ENCODE data around the gene RNPC3. TPM values are rescaled to one million over a fixed set of nuclear protein-coding genes. Genes with fewer than 3 reads are reported as not detected.
"Not testable (repeated sequence)": the region's sequence is repeated elsewhere in the genome, so short reads cannot be mapped to it uniquely, and the experiment has no call there.

Gene RNPC3
- polyA plus RNA-seq, 1 donor from 2014 or later, result 61.0 TPM

- Histone ChIP-seq H3K9me2 (ENCODE audit: insufficient read depth, low read length) (no peaks in the 10 kb centered on the region), H3F3A (ENCODE audit: insufficient read depth, low read length, poor library complexity, severe bottlenecking) (no peaks in the 10 kb centered on the region), H3K9me3 (ENCODE audit: low read length) (no peaks in the 10 kb centered on the region), H4K20me1 (ENCODE audit: insufficient read depth) (no peaks in the 10 kb centered on the region), H3K79me2 (replicated peaks; ENCODE audit: insufficient read depth, low read length) (no peaks in the 10 kb centered on the region), H3K4me2 (ENCODE audit: low read length) (no peak overlapping the region), H2AFZ (ENCODE audit: low read depth, low read length) (no peak overlapping the region), H3K9ac (ENCODE audit: low read length) (no peak overlapping the region), H3K27me3 (ENCODE audit: insufficient read depth, low read depth, low read length) (no peaks in the 10 kb centered on the region), H3K4me3 (ENCODE audit: low read length) (no peak overlapping the region), H3K27ac (ENCODE audit: low read length) (no peak overlapping the region), H3K36me3 (ENCODE audit: insufficient read depth, low read length) (peaks cover 19% of the 10 kb centered on the region)
- TF ChIP-seq MXI1 (conservative IDR thresholded peaks at IDR 0.05; ENCODE audit: poor library complexity, severe bottlenecking), result no peak
- no peak for TF ChIP-seq EP300 (conservative IDR thresholded peaks at IDR 0.05; ENCODE audit: poor library complexity, severe bottlenecking)
- TF ChIP-seq RAD21 (conservative IDR thresholded peaks at IDR 0.05), result no peak
- no peak for TF ChIP-seq TAF1 (IDR thresholded peaks at IDR 0.05; ENCODE audit: low read depth)
- TF ChIP-seq POLR2AphosphoS5 (IDR thresholded peaks at IDR 0.05), result no peak
These were observed 22.3 kb downstream of the RNPC3 start for GRCh38 chr1:103547840-103548239.

- H4K20me1 ChIP-seq (ENCODE audit: insufficient read depth), result no peaks in the 10 kb centered on the region
- H3F3A ChIP-seq (ENCODE audit: insufficient read depth, low read length, poor library complexity, severe bottlenecking), result no peaks in the 10 kb centered on the region
- no peaks in the 10 kb centered on the region for H3K79me2 ChIP-seq (replicated peaks; ENCODE audit: insufficient read depth, low read length)
- no peaks in the 10 kb centered on the region for H3K9me3 ChIP-seq (ENCODE audit: low read length)
- H2AFZ ChIP-seq (ENCODE audit: low read depth, low read length), result no peak overlapping the region
- no peak overlapping the region for H3K27ac ChIP-seq (ENCODE audit: low read length)
- no peaks in the 10 kb centered on the region for H3K9me2 ChIP-seq (ENCODE audit: insufficient read depth, low read length)
- no peaks in the 10 kb centered on the region for H3K36me3 ChIP-seq (ENCODE audit: insufficient read depth, low read length)
- no peak overlapping the region for H3K9ac ChIP-seq (ENCODE audit: low read length)
- no peak overlapping the region for H3K4me3 ChIP-seq (ENCODE audit: low read length)
- TF ChIP-seq POLR2AphosphoS5 (IDR thresholded peaks at IDR 0.05) (no peak), EP300 (conservative IDR thresholded peaks at IDR 0.05; ENCODE audit: poor library complexity, severe bottlenecking) (no peak), REST (IDR thresholded peaks at IDR 0.05; ENCODE audit: borderline replicate concordance) (no peak), TAF1 (IDR thresholded peaks at IDR 0.05; ENCODE audit: low read depth) (no peak), SMC3 (conservative IDR thresholded peaks at IDR 0.05; ENCODE audit: poor library complexity) (no peak), RAD21 (conservative IDR thresholded peaks at IDR 0.05) (no peak), EZH2 (IDR thresholded peaks at IDR 0.05; ENCODE audit: borderline replicate concordance, insufficient read depth, low read length, poor library complexity, severe bottlenecking) (no peak), CTCF (IDR thresholded peaks at IDR 0.05; ENCODE audit: poor library complexity, severe bottlenecking) (no peak), MXI1 (conservative IDR thresholded peaks at IDR 0.05; ENCODE audit: poor library complexity, severe bottlenecking) (no peak)
- H3K4me2 ChIP-seq (ENCODE audit: low read length), result no peak overlapping the region
- no peaks in the 10 kb centered on the region for H3K27me3 ChIP-seq (ENCODE audit: insufficient read depth, low read depth, low read length)
These were observed 34.9 kb downstream of the RNPC3 start for GRCh38 chr1:103560427-103560826.

- not testable (repeated sequence) for H3K9me2 ChIP-seq (ENCODE audit: insufficient read depth, low read length); H3K36me3 ChIP-seq (ENCODE audit: insufficient read depth, low read length); H4K20me1 ChIP-seq (ENCODE audit: insufficient read depth); H3K9me3 ChIP-seq (ENCODE audit: low read length); H2AFZ ChIP-seq (ENCODE audit: low read depth, low read length); H3F3A ChIP-seq (ENCODE audit: insufficient read depth, low read length, poor library complexity, severe bottlenecking); H3K4me3 ChIP-seq (ENCODE audit: low read length); H3K4me2 ChIP-seq (ENCODE audit: low read length); H3K9ac ChIP-seq (ENCODE audit: low read length); H3K27ac ChIP-seq (ENCODE audit: low read length); H3K27me3 ChIP-seq (ENCODE audit: insufficient read depth, low read depth, low read length); H3K79me2 ChIP-seq (replicated peaks; ENCODE audit: insufficient read depth, low read length)
These were observed 35.6 kb downstream of the RNPC3 start for GRCh38 chr1:103561124-103561523.
